HG02981 (cell line): ENCODE data around the gene C10orf143.
"Not testable (repeated sequence)": the region's sequence is repeated elsewhere in the genome, so short reads cannot be mapped to it uniquely, and the experiment has no call there.

Experiments used
- ATAC-seq: cut with Tn5 transposase; IDR thresholded peaks from one replicate; pipeline ENCODE4 v1.9.1; 2021; ENCODE audit warnings: mild to moderate bottlenecking, moderate library complexity; ENCODE audit not compliant: unreplicated experiment

C10orf143 gene

GRCh38 chr10:130112821-130113220 is 2.2 kb upstream of the C10orf143 start:
- no peak for ATAC-seq

GRCh38 chr10:130111852-130112180 is 1.2 kb upstream of the C10orf143 start:
- ATAC-seq: no peak

DNA sequence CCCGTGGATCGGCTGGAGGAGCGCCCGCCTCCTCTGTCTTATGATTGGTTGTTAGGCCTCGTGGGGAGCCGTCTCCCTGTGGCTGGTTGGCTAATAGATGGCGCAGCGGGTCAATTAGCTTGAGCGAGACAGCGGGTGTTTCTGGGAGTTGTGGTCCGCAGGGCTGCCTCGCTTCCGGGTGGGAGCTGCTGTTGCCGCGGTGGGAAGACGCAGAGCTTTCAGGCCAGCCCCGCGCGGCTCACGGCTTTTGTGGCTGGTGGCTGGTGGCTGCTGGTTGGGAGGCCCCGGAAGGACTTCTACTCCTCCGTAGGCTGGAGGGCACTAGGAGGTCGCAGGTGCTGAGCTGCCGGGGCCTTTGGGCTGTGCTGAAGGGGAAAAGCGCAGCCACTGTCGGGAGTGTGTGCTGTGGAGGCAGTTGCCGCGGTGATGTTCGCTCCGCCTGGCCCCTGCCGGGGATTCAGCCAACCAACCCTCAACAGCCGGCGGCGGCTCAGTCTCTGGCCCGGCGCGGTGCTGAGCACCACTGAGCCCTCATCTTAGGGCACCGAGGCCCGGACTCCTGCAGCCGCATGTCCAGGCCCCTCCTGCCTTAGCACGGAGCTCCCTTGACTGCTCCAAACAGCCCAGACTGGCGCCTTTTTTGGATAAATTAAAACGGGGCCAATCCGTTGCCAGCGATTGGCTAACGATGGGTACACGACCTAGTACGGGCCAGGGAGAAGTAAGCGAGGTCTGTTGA is 652 bp upstream of the C10orf143 start:
- peak; percentile 82 for ATAC-seq

DNA sequence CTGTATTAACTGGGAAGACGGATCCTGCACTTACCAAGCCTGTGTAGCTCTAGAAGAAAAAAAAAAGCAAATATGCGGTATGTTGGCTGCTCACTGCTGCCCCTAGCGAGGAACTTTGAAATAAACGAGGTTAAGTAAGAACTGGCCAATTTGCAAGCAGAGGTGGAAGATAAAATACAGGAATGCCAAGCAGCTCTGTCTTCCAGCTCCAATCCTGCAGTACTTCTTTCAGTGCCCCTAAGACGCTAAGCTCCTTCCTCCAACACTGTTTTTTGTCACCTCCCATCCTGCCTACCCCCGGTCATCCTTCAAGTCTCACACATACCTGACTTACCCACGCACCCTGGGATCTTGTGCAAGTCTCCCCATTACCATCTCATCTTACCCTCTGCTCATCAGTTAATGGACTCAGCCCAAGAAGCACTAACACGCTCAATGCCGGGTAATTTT is 809 bp downstream of the C10orf143 start:
- no peak for ATAC-seq

GRCh38 chr10:130108934-130109604 is 1.6 kb downstream of the C10orf143 start:
- no peak for ATAC-seq

DNA sequence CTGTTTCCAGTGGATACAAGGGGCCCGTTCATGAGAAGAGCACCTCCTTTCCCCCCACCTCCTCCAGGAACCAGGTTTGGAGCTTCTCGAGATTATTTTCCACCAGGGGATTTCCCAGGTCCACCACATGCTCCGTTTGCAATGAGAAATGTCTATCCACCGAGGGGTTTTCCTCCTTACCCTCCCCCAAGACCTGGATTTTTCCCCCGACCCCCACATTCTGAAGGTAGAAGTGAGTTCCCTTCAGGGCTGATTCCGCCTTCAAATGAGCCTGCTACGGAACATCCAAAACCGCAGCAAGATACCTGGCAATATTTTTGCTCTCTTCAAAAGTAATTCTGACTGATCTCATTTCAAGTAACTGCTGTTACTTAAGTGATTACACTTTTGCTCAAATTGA is 2.5 kb downstream of the C10orf143 start:
- ATAC-seq: not testable (repeated sequence)

GRCh38 chr10:130105724-130106123 is 4.9 kb downstream of the C10orf143 start:
- ATAC-seq: no peak

DNA sequence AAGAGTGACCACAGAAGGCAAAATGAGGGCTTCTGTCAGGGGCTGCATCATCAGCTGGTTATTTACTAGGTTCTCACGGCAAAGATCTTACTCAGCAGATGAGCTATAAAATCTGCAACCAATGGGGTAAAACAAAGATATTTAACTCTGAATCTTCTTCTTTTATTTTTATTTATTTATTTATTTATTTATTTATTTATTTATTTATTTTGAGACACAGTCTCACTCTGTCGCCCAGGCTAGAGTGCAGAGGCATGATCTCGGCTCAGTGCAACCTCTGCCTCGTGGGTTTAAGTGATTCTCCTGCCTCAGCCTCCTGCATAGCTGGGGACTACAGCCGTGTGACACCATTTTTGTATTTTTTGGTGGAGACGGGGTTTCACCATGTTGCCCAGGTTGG is 11.3 kb downstream of the C10orf143 start:
- ATAC-seq: no peak

GRCh38 chr10:130090565-130090964 is 20.1 kb downstream of the C10orf143 start:
- ATAC-seq: not testable (repeated sequence)

DNA sequence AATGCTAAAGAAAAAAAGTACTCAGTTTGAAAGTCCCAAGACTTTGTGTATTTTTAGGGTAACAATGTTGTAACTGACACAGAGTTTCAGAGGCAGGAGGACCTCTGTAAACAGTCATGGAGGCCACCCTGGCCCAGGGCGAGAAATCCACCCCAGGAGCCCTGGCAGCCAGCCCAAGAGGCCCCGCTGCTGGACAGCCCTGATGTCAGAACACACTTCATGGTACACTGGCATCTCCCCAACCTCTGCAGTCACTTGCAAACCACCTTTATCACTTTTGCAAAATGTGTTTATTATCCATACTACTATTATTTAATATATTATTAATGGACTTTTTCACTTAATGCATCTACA is 30.2 kb downstream of the C10orf143 start:
- ATAC-seq: no peak

- no peak for ATAC-seq
Measured at GRCh38 chr10:130079614-130080460, 30.8 kb downstream of the C10orf143 start.

DNA sequence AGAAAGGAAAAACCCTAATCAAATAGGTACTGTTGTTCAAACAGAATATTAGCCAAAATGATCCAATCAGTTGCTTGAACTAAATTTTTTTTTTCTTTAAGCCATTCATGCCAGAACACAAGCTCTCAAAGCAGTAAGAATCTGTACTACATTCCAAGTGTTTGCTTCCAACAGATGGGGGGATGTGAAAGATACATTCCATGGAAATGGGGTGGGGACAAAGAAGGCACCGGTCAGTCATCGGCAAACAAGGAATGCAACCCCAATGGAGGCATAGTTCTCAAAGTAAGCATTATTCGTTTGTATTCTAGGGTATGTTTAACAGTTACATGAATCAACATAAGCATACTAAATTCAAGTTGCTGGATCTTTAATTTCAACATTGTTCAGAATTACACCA is 32.5 kb downstream of the C10orf143 start:
- no peak for ATAC-seq

- ATAC-seq: no peak
Measured at GRCh38 chr10:130076681-130077080, 33.9 kb downstream of the C10orf143 start.

- no peak for ATAC-seq
Measured at GRCh38 chr10:130074639-130075038, 36.0 kb downstream of the C10orf143 start.

DNA sequence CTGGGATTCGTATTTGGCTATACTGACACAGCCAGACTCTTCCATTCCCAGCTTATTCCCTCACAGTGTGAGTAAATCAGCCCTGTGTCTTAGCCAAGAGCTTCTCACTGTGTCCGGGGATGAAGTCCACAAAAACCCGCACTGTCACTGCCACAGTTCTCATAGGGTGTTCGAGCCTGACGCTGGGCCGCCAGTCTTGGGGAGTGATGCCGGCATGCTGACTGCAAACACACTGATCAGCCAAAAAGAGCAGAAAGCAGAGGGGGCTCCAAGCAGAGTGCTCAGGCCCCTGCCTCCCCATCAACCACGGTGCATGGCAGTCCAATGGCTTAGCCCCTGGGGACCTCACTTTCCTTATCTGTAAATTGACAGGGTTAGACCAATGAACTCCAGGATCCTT is 36.7 kb downstream of the C10orf143 start:
- no peak for ATAC-seq

GRCh38 chr10:130072247-130072646 is 38.4 kb downstream of the C10orf143 start:
- no peak for ATAC-seq

DNA sequence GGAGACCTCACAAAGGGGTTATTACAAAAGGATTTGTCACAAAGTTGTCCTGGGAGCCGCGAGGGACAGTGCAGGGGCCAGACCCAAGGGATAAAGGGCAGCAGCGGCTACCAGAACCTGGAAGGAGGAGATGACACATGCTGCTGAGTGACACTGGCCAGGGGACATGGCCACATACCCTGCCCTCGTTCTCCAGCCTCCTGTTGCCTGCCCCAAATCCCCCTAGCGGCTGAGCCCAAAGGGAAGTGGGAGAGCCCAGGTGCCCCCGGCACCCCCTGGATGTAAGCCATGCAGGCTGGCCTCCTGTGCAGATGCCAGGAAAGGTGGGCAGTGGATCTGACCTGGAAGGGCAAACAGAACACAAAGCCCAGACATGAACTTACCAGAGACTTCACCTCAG is 42.7 kb downstream of the C10orf143 start:
- no peak for ATAC-seq

GRCh38 chr10:130066743-130067142 is 43.9 kb downstream of the C10orf143 start:
- no peak for ATAC-seq

DNA sequence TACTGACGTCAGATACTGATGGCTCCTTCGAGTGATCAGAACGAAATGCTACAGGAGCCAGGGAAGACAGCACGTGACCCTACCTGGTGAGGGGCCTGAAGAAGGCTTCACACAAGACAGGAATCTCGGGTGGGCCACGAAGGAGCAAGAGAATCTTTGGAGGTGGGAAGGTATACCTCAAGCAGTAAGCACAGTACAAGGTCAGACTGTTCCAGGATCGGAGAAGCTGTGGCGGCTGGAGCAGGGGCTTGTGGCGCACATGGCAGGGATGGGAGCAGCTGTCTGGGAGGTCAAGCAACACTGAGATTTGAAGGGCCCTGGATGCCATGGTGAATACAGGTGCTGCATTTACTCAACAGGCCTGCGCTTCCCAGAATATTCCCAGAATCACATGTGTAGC is 45.4 kb downstream of the C10orf143 start:
- ATAC-seq: no peak

DNA sequence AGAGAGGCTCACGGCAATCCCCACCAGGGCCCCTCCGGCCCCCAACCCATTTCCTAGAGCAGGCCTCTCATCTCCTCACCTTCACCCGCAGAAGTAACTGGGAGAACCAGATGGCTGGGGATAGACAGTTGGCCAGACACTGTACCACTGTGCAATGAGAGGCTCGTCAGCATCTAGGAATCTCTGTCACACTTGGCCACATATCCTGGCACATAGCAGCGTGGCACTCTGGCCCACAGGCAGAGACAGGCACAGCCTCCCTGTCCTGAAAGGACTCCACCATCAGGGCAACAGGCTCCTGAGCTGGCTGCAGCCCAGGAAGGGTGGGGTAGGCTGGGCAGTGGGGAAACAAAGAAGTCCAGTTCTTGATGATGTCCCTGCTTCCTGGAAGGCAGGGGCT is 45.8 kb downstream of the C10orf143 start:
- no peak for ATAC-seq

DNA sequence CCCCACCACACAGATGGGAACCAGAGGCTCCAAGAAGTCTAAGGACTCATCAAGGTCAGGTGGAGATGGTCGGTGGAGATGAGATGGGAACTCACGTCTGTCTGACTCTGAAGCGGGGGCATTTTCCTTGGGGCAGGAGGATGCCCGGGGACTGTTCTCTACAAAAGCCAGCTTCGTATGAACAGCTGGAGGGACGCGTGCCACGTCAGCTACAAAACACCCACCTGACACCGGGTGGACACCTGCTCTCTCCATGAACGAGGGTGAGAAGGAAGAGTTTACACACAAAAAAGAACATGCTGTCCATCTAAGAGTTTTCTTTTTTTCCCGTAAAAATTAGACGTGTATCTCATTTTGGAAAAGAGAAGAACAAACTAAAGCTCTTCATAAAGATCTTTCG is 47.7 kb downstream of the C10orf143 start:
- no peak for ATAC-seq

- ATAC-seq: no peak
Measured at GRCh38 chr10:130062201-130062600, 48.4 kb downstream of the C10orf143 start.
